B cell (primary cell): ENCODE data around the gene EPN2.

Source experiments
- EZH2 ChIP-seq: IDR thresholded peaks from 2 replicates; pipeline ENCODE4 v1.6.1; 2012; ENCODE audit warnings: borderline replicate concordance, low read depth, mild to moderate bottlenecking, moderate library complexity, low read length; ENCODE audit not compliant: insufficient read depth, poor library complexity, severe bottlenecking
- TF ChIP-seq, protein P1 (sequence below): fragments of 200-600 bp; IDR thresholded peaks from one replicate; pipeline ENCODE4 v1.8.0; 2022; ENCODE audit warnings: antibody characterized with exemption, mild to moderate bottlenecking

DNA sequence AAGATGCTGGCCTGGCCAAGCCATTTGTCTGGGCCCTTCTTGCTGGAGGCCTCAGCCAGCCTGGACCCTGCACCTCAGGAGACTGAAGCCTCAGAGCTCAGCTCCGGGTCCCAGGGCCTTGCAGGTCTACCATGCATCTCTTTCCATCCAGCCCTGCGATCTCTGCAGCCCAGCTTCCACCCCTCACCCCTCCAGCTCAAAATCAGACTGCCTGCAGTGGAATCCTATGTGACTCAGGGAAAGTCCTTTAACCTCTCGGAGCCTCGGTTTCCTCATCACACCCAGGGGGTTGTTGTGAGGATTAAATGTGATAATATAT, 128.3 kb downstream of the EPN2 start:
- TF ChIP-seq, protein P1, sequence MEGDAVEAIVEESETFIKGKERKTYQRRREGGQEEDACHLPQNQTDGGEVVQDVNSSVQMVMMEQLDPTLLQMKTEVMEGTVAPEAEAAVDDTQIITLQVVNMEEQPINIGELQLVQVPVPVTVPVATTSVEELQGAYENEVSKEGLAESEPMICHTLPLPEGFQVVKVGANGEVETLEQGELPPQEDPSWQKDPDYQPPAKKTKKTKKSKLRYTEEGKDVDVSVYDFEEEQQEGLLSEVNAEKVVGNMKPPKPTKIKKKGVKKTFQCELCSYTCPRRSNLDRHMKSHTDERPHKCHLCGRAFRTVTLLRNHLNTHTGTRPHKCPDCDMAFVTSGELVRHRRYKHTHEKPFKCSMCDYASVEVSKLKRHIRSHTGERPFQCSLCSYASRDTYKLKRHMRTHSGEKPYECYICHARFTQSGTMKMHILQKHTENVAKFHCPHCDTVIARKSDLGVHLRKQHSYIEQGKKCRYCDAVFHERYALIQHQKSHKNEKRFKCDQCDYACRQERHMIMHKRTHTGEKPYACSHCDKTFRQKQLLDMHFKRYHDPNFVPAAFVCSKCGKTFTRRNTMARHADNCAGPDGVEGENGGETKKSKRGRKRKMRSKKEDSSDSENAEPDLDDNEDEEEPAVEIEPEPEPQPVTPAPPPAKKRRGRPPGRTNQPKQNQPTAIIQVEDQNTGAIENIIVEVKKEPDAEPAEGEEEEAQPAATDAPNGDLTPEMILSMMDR = no peak
- no peak for TF ChIP-seq EZH2
